GM19372 (cell line): ENCODE data around the gene MCRS1.
"Not testable (repeated sequence)": the region's sequence is repeated elsewhere in the genome, so short reads cannot be mapped to it uniquely, and the experiment has no call there.

Source experiments
- ATAC-seq: cut with Tn5 transposase; IDR thresholded peaks from one replicate; pipeline ENCODE4 v1.9.1; 2021; ENCODE audit warnings: mild to moderate bottlenecking, low read depth, moderate library complexity; ENCODE audit not compliant: unreplicated experiment

Gene MCRS1

DNA sequence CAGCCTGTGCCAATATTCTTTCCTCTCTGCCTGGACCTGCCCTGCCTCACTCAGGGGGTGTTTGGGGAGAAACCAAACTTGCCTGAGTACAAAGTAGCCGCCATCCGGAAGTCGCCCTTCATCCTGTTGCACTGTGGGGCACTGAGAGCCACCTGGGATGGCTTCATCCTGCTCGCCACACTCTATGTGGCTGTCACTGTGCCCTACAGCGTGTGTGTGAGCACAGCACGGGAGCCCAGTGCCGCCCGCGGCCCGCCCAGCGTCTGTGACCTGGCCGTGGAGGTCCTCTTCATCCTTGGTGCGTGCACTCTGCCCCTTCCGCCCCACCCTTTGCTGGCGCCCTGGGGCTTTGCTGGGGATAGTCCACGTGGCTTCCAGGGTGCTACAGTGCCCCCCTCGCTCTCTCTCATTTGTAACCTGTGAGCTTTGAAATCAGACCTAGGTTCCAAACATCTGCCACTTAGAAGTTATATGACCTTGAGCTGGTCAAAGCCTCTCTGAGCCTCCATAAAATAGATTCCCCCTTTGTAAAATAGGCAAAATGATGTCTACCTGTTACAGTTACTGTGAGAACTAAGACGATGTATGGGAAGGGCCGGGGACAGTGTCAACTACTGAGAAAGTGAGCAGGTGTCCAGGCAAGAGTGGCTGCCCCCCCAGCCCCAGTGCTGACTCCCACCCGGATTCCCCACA, 24.6 kb downstream of the MCRS1 start:
- no peak for ATAC-seq

DNA sequence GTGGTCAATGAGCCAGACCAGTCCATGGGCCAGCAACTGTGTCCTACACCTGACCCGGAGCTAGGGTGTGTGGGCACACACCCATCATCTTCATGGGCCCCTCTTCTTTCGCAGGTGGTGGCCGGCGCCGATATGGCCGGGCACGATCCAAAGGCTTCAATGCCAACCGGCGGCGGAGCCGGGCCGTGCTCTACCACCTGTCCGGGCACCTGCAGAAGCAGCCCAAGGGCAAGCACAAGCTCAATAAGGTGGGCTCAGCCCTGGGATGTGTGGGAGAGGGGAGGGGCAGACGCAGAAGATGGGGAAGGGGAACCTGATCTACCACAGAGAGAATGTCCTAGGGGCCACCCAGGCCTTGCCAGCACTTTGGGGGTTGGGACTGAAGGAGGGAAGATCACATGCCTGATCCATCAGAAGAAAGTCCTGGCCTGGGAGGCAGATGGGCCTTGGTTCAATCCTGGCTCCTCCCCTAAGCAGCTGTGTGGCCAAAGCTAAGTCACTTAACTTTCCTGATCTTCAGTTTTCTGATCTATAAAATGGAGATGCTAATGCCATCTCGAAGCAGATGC, 25.3 kb downstream of the MCRS1 start:
- ATAC-seq, result no peak

DNA sequence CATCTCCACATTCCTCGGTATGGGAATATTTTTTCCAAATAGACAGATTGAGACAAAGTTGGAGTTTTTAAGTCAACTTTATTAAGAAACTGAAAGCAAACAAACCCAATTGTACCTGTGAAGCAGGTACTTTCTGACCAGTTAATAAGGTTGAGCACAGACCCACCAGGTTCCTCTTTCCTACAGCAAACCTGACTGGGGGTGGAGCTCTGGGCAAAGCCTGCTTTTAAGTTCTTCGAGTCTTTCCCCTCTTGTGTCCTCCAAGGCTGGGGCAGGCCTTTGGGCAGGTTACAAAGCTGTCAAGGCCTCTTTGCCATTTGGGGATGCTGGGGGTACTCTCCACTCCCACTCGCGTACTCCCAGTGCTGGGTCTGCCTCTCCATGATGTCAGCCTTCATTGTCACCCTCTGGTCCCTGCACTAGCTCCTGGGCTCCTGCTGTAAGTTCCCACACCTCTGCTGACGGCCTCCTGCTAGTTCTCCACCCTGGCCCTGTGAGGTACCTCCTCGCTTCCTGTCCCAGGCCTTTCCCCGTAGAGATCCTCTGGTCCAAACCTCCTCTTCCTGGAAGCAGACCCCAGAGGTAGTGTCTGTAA, 25.9 kb downstream of the MCRS1 start:
- no peak for ATAC-seq

DNA sequence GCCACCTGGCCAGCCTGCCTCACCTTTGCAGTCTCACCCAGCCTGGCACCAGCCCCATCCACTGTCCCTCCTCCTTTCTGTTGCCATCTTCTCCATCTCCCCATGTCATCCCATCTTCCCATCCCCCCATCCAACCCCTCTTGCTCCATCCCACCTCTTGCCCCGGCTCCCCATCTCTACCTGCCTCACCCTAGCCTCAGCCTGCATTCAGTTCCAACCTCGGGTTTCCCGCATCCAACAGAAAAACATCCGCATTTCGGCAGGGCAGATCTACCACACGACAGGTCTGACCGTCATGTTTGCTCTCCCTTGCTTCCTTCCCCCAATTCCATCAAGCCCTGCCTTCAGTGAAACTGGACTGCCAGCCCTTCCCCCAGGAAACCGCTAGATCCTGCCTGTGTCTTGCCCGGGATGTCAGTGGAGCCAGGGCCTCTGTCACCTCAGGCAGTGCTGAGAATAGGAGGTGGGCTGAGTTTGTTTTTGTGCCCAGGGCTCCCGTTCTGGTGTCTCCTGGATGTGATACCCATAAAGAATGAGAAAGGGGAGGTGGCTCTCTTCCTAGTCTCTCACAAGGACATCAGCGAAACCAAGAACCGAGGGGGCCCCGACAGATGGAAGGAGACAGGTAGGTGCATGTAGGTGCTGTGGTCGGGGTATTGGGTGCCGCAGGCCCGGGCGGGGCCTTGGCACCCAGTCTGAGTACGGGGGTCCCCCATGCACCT, 26.6 kb downstream of the MCRS1 start:
- ATAC-seq, result no peak

DNA sequence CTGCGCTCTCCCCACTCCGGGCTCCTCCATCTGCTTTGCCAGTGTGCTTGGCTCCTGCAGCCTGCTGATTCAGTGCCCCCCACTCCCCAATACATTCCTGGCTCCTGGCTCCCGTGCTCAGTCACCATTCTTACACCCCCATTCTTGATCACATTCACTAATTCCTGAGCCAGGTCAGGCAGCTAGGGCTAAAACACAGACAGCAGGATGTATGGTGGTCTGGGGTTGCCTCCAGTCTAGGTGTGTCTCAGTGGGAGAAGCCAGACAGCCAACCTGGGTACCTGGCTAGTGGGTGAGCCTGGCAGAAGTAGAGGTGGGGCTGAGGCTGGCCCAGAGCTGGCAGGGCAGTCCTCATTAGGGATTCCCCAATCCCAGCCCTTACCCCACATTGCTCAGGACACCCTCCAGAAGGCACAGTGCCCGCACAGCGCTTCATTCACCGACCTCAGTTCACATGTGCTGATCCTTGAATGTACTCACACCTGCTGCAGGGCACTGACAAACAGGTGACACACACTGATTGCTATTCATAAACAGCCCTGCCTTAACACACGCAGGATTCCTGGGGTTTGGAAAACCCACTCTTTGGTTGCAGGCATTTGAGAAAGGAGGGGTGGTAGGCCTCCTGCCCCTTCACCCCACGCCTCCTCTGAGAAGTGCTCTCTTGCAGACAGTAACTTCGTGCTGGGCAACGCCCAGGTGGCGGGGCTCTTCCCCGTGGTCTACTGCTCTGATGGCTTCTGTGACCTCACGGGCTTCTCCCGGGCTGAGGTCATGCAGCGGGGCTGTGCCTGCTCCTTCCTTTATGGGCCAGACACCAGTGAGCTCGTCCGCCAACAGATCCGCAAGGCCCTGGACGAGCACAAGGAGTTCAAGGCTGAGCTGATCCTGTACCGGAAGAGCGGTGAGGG, 27.5 kb downstream of the MCRS1 start:
- ATAC-seq, result no peak

DNA sequence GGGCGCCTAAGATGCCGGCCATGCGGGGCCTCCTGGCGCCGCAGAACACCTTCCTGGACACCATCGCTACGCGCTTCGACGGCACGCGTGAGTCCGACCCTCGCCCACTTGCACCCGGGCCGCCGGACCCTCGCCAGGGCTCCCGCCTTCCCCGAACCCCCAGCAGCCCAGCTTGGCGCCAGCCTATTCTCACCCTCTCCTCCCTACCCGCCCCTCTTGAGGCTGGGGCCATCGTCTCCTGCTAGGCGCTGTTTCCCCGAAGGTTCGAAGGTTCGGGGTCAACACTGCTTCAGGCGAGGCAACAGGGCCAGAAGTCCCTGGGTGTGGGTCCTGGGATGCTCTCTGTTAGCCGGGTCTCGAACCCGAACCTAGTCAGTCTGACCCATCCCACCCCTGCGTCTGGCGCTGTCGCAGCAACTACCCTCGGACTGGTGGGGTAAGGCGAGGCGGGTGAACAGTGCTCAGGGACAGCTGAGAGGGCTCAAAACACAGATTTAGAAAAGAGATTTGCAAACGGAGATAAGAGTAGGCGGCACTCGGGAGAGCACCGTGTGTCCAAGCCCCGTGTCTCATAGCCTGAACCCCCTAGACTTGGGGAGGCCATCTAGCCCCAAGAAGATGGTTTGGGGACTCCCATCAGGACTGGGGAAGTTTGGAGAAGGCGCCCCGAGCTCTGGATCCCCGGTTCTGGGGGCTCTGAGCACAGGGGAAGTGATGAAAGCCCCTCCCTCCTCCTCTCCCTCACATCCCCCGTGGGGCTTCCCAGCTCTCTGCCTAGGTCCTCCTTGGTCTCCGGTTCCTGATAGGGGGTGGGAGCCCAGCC, 28.3 kb downstream of the MCRS1 start:
- ATAC-seq, result no peak

DNA sequence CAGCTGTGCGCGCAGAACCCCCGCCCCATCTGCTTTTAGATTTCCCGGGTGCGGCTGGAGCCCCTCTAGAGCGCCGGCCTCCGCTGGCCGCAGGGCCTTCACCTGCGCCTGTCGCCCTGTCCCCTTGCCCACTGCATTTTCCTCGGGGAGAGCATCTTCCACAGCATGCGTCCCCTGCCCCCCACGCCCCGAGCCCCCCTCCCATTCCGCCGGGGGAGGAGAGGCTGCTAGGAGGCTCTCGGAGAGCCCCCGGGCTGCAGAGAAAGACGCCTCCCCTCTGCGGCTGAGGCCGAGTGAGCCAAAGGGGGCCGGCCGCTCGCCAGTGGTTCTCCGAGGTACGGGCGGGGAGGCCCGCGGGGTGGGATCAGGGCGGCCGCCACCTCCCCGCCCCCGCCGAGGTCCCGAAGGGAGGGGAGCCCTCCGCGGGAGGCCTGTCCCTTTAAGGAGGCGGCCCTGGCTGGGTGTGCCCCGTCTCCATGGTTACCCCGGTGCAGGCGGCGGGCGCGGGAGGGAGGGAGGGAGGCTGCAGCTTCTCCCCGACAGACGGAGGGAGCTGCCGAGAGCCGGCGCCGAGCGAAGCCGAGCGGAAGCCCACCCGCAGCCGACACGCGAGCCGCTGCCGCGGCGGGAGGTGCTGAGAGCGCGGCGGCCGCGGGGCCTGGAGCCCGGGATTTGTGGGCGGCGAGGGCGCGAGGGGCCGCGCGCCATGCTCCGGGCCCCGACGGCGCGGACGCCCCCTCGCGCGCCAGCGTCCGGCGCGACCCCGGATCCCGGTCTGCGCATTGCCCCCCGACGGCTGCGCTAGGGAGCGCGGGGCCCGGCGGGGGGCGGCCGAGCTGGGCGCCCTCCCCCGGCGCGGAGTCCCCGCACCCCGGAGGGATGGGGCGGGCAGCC, 29.2 kb downstream of the MCRS1 start, which contains the start of gene KCNH3:
Gene KCNH3 (plus strand): TSS at position 521 of the 894 bp plus-strand sequence. CDS start 387 bp downstream, outside the sequence.
- no peak for ATAC-seq

DNA sequence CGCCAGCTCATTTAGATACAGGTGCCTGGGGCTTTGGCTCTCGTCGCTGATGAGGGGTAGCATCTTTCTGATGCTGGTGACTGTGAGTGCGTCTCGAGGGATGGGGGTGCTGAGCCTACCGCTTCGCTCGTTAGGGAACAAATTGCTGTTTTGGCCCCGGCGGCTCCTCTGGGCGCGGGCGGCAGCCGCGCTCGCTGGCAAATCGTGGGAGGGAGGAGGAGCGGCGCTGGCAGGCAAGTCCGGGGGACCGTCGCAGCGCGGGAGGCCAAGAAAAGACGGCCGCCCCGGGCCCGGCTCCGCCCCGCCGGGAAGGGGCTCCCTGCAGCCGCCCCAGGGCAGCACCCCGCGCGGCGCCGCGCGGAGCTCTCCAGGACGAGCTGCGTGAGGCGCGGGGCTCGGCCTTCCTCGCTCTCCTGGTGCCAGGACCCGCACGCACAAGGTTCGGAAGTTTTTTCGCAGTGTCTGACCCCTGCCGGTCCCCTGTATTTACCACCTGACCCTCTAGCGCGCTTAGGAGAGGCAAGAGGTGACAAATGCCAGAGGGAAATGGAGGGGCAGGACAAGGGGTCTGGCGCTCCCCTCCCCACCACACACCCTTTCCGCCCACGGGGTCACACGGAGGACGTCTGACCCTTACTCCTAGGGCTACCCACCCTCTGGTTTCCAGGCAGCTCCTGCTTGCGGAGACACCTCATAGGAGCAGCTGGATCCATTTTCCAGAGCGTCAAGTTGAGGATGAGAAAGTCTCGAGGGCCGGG, 30.0 kb downstream of the MCRS1 start:
- no peak for ATAC-seq

DNA sequence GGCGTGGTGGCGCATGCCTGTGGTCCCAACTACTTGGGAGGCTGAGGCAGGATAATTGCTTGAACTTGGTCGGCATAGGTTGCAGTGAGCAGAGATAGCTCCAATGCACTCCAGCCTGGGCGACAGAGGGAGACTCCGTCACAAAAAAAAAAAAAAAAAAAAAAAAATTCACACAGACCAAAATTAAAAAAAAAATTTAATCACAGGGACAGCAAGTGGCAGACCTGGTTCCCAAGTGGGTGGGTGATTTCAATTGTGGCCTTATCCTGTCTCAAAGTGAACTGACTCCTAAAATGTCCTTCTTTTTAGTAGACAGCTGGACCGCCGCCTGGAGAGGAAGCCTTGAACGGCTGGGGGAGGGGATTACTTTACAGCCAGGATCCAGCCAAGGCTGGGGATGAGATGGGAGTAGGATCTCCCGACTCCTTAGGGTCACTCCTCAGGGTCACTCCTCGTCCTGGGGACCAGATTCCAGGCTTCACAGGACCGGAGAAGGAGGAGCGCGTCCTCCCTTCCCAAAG, 30.7 kb downstream of the MCRS1 start:
- ATAC-seq, result no peak

DNA sequence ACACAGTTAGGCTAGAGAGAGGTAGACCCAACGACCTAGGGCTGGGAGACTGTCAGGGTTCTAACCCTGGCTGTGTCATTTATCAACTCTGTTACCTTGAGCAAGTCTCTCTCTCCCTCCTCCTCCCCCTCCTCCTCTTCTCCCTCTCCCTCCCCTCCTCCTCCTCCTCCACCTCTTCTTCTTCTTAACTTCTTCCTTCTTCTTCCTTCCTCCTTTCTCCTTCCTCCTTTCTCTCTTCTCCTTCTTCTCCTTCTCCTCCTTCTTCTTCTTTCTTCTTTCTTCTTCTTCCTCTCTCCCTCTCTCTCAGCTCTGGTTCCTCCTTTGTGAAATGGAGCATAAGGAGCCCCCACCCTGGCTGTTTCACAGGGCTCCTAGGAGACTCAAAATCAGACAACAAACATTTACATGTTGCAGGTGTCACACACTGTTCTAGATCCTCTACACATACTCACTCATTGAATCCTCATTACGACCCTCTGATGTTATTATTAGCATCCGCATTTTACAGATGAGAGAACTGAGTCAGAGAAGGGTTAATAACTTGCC, 31.3 kb downstream of the MCRS1 start:
- ATAC-seq, result no peak

DNA sequence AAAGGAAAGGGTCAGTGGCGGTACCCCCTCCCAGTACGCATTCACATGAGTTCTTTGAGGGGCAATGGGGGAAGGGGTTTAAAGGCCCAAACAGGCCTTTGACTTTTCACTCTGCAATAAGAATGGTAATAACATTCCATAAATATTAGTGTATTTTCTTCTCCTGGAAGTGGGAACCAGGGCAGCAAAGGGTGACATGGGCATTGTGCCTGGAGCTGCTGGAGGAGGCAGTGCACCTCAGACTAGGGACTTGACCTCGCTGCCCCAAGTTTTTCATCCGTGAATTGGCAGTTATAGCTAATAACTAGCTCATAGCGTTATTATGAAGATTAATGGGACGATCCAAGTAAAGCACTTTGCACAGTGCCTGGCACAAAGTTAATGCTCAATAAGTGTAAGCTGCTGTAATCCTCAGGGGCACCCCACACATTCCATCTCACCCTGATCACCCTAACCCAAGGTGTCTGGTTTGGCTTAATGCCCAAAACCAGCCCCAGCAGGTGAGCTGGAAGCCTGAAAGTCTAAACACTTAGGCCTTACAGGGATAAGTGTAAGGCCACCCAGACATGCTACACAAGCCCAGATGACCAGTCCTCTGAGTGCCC, 31.9 kb downstream of the MCRS1 start:
- no peak for ATAC-seq

DNA sequence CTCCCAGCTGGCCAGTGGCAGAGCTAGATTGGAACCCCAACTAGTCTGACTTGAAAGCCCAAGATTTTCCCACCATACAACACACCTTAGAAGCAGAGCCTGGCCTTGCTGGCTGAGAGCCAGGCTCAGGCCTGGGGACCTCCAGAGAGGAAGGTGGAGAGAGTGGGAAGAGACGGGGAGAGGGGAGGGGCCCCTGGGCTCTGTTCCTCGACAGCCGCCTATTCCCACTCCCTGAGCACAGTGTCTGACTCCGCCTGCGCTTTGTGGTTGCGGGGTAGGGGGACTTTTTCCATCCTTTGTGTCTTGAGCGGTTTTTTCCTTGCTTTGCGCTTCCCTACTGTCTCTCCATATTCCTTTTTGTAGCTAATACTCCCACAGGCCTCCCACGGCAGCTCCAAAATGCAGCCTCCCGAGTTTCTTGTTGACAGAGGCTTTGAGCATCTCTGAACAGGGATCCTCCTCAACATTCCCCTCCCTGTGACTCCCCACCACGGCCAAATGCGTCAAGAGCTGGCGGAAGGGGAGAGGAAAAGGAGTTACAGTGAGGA, 33.1 kb downstream of the MCRS1 start:
- ATAC-seq, result no peak

DNA sequence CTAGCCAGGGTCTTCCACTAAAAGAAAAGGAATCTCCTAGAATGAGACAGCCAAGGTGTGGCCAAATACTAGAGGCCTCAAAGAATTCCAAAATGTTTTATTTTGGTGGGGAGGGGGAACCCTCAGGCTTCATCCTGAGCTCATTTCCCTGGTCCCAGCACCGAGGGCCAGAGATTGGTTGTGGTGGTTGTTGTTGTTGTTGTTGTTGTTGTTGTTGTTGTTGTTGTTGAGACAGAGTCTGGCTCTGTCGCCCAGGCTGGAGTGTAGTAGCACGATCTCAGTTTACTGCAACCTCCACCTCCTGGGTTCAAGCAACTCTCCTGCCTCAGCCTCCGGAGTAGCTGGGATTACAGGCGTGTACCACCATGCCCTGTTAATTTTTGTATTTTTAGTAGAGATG, 33.8 kb downstream of the MCRS1 start:
- ATAC-seq, result not testable (repeated sequence)

DNA sequence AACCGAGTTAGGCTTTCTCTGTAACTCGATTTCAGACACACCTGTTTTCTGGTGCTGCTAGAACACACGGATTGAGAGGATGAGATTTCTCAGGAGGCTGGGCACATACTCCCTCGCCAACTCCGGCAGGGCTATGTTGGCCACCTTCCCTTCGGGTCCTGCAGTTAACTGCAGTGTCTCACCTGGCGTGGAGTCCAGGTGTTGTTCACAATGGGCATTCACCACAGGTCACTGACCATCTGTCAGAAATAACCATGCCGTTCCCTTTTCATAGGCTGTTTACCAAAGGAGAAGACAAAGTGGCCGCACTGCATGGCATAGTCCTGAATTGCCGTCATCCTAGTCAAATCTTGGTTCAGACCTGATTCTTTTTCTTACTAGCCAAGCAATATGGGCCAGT, 34.6 kb downstream of the MCRS1 start:
- ATAC-seq, result no peak

DNA sequence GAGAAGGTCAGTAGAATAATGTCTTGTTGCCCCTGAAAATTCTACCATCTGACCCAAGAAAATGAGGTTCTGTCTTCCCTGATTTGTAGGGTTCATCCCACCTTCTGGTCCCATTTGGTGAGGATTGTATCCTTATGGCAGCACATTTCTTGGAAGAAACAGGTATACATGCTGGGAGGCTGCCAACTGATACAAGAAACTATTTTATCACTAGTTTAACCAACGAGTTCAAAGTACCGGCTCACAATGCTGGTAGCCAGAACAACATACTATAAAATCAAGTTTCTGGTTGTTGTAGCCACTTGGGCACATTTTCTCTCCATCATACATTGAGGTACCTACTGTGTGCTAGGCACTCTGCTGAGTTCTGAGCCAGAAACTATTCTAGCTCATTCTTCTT, 36.2 kb downstream of the MCRS1 start:
- ATAC-seq, result no peak

DNA sequence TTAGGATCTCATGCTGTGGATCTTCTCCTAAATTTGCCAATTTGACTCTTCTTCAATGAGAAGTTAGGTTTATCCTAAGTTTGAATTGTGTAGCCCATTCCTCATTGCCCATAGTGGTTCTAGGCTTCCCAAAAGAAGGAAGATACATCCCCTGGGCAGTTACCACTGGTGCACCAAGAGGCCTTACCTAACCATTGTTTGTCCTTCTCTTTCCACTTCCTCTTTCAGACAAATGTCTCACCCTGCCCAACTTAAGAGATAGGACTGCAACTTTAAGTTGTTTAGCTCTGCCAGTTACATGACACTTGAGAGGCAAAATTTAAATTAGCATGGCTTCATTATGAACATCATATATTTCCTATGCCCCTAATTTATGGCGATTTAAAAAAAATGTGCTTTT, 38.5 kb downstream of the MCRS1 start:
- no peak for ATAC-seq
